Left cardiac atrium (tissue), 4 donors: ENCODE data around the gene TMEM50A. TPM values are rescaled to one million over a fixed set of nuclear protein-coding genes. Genes with fewer than 3 reads are reported as not detected.
A peak's percentile ranks its signal among the peaks of the same experiment; 100 is the strongest.
"Not testable (repeated sequence)": the region's sequence is repeated elsewhere in the genome, so short reads cannot be mapped to it uniquely, and the experiment has no call there.

Source experiments
- ATAC-seq, 2 donors: fragments of 200-7000 bp; cut with Tn5 transposase; one replicate each; pipeline ENCODE4 v1.9.1; 2020; ENCODE audit warnings: mild to moderate bottlenecking in 2 of 2, moderate library complexity in 2 of 2
- DNase-seq: peaks from one replicate; pipeline ENCODE4 v3.0.0-alpha.2; 2020
- intact Hi-C, 2 donors: fragments of 100-400 bp; cut with DNase I; formaldehyde crosslinking; loops; one replicate each; pipeline versions ENCODE4 v1.14.1 to v1.15.1; 2022 to 2023
- long read RNA-seq: library from polyadenylated mRNA; unstranded; transcript quantifications from one replicate; pipeline ENCODE4 v2.0.0, GENCODE V29; 2021
- total RNA-seq, 2 donors: library from RNA; stranded (reverse); fragmentation: NEBNext Ultra II Directional; extraction: Animal tissue kit (Norgen Biotek cat#: 25700); gene quantifications; one replicate each; pipeline ENCODE4 v1.2.1, GENCODE V29; 2021
- donor health status: DM: no; HTN: yes; CAD: no.
- donor health status: DM: no; HTN: yes; CAD: no; lungs with severe emphysema.
- donor health status: DM: yes; HTN: yes; CAD: no.
- donor health status: Dilated cardiomyopathy.

TMEM50A gene
- total RNA-seq, result 100 to 1,000 TPM in 1 of 2 donors, 10 to 100 TPM in 1; 87.9 to 105 TPM
- long read RNA-seq, transcript TMEM50A-201 (7 exons, 2,683 nt), result major isoform, 38 of 44 reads
- long read RNA-seq, partial matches to known transcripts, result 0 of 44 reads
- long read RNA-seq, other reads (novel, unspliced or antisense), result 4 of 44 reads

- intact Hi-C loops, result no loop called here
- DNase-seq (peak; percentile 92), ATAC-seq (peak; percentile 98)
Observed at GRCh38 chr1:25338188-25338981, at the start of gene TMEM50A. Gene TMEM50A, plus strand, starts transcription at chr1:25338334. Its CDS starts 2,153 bp downstream, at chr1:25340487.

- DNase-seq, intact Hi-C loops, ATAC-seq: not testable (repeated sequence)
Observed at GRCh38 chr1:25288573-25289101, 49.5 kb upstream of the TMEM50A start.

GRCh38 chr1:25290043-25290442, 48.1 kb upstream of the TMEM50A start:
- intact Hi-C loops, DNase-seq: not testable (repeated sequence)
- peak in 1 of 2 donors; percentile 67 for ATAC-seq

GRCh38 chr1:25293426-25293825, 44.7 kb upstream of the TMEM50A start:
- intact Hi-C loops, ATAC-seq, DNase-seq: not testable (repeated sequence)

GRCh38 chr1:25294889-25295826, 43.0 kb upstream of the TMEM50A start:
- DNase-seq, intact Hi-C loops: not testable (repeated sequence)
- peak in 1 of 2 donors; percentile 74 for ATAC-seq

- intact Hi-C loops, ATAC-seq, DNase-seq: not testable (repeated sequence)
Observed at GRCh38 chr1:25296501-25296900, 41.6 kb upstream of the TMEM50A start.

- intact Hi-C loops, DNase-seq: not testable (repeated sequence)
- peak in 1 of 2 donors; percentile 79 for ATAC-seq
Observed at GRCh38 chr1:25300729-25301128, 37.4 kb upstream of the TMEM50A start.

GRCh38 chr1:25302330-25302729, 35.8 kb upstream of the TMEM50A start:
- intact Hi-C loops, DNase-seq: not testable (repeated sequence)
- peak in 1 of 2 donors; percentile 68 for ATAC-seq

GRCh38 chr1:25304936-25305335, 33.2 kb upstream of the TMEM50A start:
- intact Hi-C loops, result not testable (repeated sequence)
- peak in 1 of 2 donors; percentile 36 for ATAC-seq

GRCh38 chr1:25308168-25308567, 30.0 kb upstream of the TMEM50A start:
- intact Hi-C loops, DNase-seq, ATAC-seq: not testable (repeated sequence)

More at GRCh38 chr1:25304936-25305335, 33.2 kb upstream of the TMEM50A start:
- DNase-seq, result not testable (repeated sequence)

GRCh38 chr1:25309085-25309484, 29.0 kb upstream of the TMEM50A start:
- intact Hi-C loops, result not testable (repeated sequence)

GRCh38 chr1:25309486-25309885, 28.6 kb upstream of the TMEM50A start:
- DNase-seq, intact Hi-C loops, ATAC-seq: not testable (repeated sequence)

More at GRCh38 chr1:25309085-25309484, 29.0 kb upstream of the TMEM50A start:
- not testable (repeated sequence) for ATAC-seq, DNase-seq

- DNase-seq, ATAC-seq, intact Hi-C loops: not testable (repeated sequence)
Observed at GRCh38 chr1:25312806-25313470, 25.2 kb upstream of the TMEM50A start.

- DNase-seq, intact Hi-C loops: not testable (repeated sequence)
- peak in 1 of 2 donors; percentile 94 for ATAC-seq
Observed at GRCh38 chr1:25320314-25320938, 17.7 kb upstream of the TMEM50A start.

GRCh38 chr1:25322127-25322526, 16.0 kb upstream of the TMEM50A start:
- ATAC-seq, intact Hi-C loops: not testable (repeated sequence)

GRCh38 chr1:25324407-25324806, 13.7 kb upstream of the TMEM50A start:
- ATAC-seq, DNase-seq, intact Hi-C loops: not testable (repeated sequence)

More at GRCh38 chr1:25322127-25322526, 16.0 kb upstream of the TMEM50A start:
- DNase-seq, result not testable (repeated sequence)
